GM19395 (cell line): ENCODE measurements around the gene MUL1.

Experiments
- ATAC-seq: cut with Tn5 transposase; IDR thresholded peaks from one replicate; pipeline ENCODE4 v1.9.1; 2021; ENCODE audit warnings: mild to moderate bottlenecking, moderate library complexity; ENCODE audit not compliant: unreplicated experiment

MUL1 gene

DNA sequence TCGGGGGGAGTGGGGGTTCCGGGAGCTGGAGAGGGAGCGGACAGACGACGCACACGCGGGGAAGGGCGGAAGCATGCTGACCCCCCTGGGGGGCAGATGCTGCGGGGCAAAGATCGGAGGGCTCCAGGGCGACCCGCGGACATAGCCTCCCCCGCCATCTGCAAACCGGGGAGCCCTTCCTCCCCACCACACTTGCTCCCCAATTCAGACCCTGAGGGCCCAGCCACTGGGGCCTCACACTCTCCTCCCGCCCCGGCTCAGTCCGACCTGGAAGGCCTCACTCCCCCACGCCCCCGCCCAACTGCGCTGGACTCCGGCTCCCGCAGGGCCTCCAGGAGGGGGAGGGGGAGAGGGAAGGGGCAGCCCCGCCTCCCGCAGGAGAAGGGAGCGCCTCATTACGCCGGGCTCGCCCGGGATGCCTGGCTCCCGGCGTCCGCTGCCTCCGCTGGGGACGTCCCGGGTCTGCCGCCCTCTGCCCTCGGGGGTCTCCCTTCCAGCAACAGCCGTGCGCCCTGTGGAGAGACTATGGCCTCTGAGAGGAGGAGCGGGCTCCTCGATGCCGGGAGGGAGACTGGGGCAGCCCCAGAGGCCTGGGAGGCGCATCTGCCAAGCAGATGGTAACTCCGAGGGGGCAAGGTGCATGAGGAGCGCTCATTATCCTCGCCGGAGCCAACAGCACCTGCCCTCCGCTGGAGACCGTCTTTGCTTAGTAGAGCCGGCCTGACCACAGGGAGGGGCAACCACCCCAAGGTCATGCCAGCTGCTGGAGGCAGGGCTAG lies 21.3 kb downstream of the MUL1 start:
- no peak for ATAC-seq

- no peak for ATAC-seq
Measured at GRCh38 chr1:20485527-20486456, 22.2 kb downstream of the MUL1 start, which contains the start of gene CAMK2N1. CAMK2N1 (minus strand) TSS chr1:20486210; CDS start chr1:20485379, 831 bp downstream.

- ATAC-seq = no peak
Measured at GRCh38 chr1:20484519-20485462, 23.2 kb downstream of the MUL1 start.

- no peak for ATAC-seq
Measured at GRCh38 chr1:20483833-20484518, 24.0 kb downstream of the MUL1 start.

DNA sequence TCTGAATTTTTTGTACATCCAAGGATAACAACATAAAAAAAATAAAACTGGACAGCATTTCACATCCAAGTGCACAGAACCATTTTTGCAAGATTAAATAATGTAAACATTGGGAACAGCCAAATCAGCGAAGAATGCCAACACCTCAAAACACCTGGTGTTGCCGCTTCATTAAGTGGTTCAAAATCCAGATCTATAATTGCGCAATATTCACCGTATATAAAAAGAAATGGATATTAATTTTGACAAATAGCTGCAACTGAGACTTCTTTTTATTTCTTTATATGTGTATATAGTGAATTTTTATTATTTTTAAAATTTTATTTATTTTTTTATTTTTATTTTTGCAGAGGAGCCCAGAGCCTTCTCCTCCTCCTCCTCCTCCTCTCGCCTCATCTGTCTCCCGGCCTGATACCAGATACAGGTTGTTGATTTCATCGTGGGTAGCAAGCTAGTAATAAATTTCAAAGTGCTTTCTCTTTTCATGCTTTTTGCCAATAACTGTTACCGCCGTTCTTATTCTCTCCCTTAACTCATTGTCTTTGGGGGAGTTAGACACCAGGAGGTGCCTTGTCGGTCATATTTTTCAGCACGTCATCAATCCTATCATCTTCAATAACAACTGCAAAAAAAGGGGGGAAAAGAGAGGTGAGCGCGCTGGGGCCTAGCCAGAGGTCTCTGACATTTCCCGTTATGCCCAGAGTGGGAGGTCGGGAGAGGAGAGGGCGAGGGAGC lies 24.7 kb downstream of the MUL1 start:
- no peak for ATAC-seq

- no peak for ATAC-seq
Measured at GRCh38 chr1:20481643-20482498, 26.1 kb downstream of the MUL1 start.

DNA sequence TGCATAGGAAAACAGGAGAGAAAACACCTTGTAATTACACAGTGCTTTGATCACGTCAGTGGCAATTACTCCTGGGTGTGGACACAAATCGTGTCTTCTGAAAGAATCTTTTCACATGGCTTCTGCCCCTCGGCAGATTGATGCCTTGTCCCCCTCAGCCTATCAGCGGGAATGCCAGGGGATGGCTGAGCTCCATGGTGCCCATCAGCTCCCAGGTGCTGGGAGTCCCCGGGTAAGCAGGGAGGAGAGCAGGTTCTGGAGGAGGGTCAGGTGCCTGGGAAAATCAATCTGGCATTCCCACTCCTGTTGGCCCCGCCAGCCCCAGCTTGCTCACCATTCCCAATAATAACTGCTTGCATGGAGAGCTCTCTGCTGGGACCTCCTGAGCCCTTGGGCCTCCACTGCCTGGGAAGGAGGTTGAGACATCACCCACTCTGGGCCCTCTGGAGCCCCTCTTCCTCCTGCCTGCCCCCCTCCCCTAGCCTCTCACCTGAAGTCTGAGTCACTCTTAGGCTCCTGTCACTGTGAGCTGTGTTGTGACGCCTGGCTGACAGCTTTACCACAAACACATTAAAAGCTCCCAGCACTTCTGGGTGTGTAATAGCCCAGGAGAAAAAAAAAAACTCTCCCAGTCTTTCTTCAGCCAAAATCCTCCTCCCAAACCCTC lies 26.9 kb downstream of the MUL1 start:
- no peak for ATAC-seq

DNA sequence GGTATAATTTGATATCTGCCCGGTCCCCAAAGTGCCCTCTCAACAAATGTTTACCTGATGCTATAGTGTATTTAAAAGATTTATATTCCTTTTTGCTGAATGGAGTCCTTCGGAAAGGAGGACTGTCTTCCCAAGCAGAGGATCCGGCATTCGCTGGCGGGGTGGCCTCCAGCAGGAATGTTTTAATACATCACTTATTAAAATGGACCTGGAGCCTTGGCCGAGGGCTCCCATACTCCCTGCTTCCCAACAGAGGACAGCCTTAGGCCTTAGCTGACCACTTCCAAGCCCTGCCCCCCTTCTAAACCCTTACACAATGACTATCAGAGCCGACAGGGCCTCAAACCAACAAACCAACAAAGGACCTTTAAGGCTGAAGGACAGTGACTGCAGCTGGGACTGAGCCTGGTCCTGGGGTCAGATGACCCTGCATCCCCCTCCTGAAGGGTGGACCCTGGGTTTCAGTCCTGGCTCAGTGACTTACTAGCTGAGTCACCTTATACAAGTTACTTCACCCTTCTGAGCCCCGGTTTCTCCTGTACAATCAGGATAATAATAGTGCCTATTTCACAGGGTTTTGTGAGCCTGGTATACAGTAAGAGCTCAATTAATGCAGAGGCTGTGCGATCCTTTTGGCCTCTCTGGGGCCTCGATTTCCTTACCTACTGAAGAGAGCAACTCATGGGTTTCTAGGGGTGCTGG lies 27.6 kb downstream of the MUL1 start:
- no peak for ATAC-seq

DNA sequence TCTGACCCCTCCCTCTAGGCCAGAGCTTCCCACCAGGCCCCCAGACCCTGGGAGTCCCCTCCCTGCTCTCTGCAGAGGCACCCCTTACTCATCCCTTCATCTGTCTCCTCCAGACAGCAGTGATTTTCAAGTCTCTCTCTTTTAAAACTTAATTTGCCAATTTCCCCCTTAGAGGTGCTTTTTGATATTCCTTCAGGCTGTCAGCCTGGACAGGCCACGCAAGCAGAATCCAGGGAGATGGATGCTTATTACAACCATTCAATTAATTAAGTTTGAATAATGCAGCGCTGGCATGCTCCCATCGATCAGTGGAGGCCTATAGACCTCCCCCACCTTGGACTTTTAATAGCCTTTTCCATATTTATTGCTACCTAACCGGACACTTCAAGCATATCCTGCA lies 28.1 kb downstream of the MUL1 start:
- no peak for ATAC-seq

- no peak for ATAC-seq
Measured at GRCh38 chr1:20478057-20478635, 29.8 kb downstream of the MUL1 start.

DNA sequence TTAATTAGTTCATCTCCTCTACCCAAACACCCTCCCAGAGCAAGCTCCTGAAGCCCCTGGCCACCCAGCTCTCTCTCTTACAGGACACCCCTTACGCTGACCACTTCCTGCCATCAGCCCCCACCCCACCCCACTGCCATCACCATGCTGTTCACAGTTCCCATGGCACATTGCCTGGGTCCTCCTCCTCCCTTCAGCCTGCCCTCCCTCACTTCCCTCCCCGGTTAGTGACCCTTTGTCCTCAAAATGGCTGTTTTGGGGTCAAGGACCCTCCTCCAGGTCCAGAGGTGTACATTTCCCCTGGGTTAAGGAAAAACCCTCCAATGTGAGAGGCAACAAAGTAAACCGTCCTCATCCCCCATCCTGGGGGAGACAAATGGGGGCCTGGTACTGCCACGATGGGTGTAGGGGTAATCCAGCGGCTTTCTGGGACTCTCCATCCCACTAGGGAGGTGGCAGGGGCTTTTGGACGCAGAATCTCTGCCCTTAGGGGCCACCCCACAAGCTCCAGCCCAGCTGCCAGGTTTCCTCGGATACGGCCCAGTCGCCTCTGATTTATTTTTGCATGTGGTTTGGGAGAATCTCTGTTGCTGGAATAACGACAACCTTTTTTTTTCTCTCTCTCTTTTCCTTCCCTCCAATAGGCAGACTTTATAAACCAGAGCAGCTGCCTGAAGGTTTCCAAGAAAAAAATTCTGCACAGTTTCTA lies 30.4 kb downstream of the MUL1 start:
- ATAC-seq = no peak

- no peak for ATAC-seq
Measured at GRCh38 chr1:20476265-20477038, 31.5 kb downstream of the MUL1 start.

GRCh38 chr1:20474996-20475395 lies 33.0 kb downstream of the MUL1 start:
- no peak for ATAC-seq

- ATAC-seq = no peak
Measured at GRCh38 chr1:20474333-20474975, 33.5 kb downstream of the MUL1 start.

DNA sequence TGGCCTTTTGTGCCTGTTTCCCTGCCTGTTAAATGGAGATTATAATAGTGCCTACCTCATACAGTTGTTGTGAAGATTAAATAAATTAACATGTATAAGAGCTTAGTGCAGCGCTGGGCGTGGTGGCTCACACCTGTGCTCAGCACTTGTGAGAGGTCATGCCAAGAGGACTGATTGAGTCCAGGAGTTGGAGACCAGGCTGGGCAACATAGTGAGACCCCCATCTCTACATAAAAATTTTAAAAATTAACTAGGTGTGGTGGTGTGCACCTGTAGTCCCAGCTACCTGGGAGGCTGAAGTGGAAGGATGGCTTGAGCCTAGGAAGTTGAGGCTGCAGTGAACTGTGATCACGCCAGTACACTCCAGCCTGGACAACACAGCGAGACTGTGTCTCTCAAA lies 34.1 kb downstream of the MUL1 start:
- ATAC-seq = no peak
